Fibroblast of skin of abdomen (primary cell): ENCODE results near the gene INVS. TPM values are rescaled to one million over a fixed set of nuclear protein-coding genes. Genes with fewer than 3 reads are reported as not detected.
A peak's percentile ranks its signal among the peaks of the same experiment; 100 is the strongest.
"Not testable (repeated sequence)": the region's sequence is repeated elsewhere in the genome, so short reads cannot be mapped to it uniquely, and the experiment has no call there.

Source experiments
- DNase-seq: peaks from one replicate; pipeline ENCODE4 v3.0.0-alpha.2; 2013
- polyA plus RNA-seq, 2 experiments: library from polyadenylated mRNA; unstranded; fragments of 120-200 nt; gene quantifications; one replicate each; pipeline ENCODE4 v1.2.1, GENCODE V29; 2013; ENCODE audit not compliant: insufficient read length in 2 of 2

Gene INVS
- polyA plus RNA-seq (2013, experiment 1 of 2; ENCODE audit: insufficient read length): 11.9 TPM
- 11.6 TPM for polyA plus RNA-seq (2013, experiment 2 of 2; ENCODE audit: insufficient read length)

GRCh38 chr9:100098887-100099721, at the start of gene INVS, which contains the start of gene ERP44:
TSS of gene INVS (plus strand) at chr9:100099243. CDS start at chr9:100104522, 5,279 bp downstream.
TSS of gene ERP44 (minus strand) at chr9:100099000. CDS start at chr9:100098840, 160 bp downstream.
- DNase-seq: peak; percentile 99

DNA sequence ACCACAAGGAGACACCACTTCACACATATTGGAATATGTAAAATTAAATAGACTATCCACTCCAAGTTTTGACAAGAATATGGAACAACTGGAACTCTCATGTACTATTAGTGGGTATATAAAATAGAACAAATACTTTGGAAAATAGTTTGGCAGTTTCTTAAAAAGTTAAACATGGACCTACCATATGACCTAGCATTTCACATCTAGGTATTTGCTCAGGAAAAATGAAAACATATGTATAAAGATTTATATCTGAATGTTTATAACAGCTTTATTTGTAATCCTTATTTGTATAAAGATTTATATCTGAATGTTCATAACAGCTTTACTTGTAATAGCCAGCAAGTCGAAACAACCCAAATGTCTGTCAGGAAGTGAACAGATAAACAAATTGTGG, 49.5 kb upstream of the INVS start:
- DNase-seq: no peak

DNA sequence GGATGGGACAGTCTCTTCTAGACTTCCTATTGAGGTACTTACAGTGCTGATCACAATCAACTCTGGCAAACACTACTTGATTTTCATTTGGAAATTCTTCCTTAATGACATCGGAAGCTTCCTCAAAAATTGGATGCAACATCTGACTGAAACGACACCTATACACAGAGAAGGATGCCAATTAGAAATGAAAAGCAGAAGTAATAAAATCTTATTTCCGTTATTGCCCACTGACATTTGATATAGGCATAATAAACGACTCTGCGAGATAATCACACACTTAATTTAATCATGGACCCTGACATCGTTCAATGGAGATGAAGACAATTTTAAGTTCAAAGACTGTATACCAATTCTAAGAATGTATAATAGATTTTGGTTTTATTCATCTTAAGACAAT, 46.7 kb upstream of the INVS start:
- DNase-seq: no peak

DNA sequence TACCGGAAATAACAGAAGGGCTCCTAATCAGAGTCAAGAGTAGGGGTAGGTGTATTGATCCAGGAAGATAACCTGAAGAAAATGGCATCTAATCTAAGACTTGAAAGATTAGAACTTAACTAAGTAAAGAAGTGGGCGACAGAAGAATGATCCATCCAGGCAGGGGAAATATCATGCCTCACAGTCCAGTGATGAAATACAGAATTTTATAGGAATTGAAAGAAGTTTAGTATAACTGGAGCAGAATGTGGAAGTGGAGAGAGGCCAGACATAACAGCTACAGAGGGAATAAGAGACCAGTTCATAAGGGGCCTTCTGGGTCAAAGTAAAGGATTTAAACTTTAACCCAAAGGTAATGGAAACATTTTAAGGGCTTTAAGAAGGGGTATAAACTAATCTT, 42.5 kb upstream of the INVS start:
- no peak for DNase-seq

DNA sequence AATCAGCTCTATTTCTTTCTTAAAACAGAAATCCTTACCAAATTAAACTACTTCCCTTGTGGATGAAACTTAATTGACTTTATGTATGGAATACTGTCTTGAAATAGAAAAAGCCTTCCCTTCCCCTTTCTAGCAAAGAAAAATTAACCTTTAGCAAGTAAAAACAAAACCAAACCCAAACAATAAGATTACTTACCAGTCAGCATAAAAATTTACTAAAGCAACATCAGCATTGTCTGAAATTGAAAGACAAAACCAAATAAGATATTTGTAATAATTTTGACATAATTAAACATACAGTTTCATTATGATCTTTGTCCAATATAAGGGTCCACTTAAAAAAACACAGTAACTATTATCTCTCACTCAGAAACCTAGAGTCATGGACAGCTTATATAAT, 41.4 kb upstream of the INVS start:
- DNase-seq: no peak

GRCh38 chr9:100058699-100059579, 40.1 kb upstream of the INVS start:
- no peak for DNase-seq

DNA sequence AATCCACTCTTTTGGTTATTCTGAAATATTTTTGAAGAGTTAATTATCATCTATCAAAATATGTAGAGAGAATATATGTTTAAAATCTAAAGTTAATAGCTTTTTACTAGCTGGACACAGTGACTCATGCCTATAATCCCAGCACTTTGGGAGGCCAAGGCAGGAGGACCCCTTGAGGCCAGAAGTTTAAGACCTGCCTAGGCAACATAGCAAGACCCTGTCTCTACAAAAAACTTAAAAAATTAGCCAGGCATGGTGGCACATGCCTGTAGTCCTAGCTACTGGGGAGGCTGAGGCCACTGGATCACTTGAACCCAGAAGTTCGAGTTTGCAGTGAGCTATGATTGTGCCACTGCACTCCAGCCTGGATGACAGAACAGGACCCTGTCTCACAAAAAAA, 36.4 kb upstream of the INVS start:
- not testable (repeated sequence) for DNase-seq

DNA sequence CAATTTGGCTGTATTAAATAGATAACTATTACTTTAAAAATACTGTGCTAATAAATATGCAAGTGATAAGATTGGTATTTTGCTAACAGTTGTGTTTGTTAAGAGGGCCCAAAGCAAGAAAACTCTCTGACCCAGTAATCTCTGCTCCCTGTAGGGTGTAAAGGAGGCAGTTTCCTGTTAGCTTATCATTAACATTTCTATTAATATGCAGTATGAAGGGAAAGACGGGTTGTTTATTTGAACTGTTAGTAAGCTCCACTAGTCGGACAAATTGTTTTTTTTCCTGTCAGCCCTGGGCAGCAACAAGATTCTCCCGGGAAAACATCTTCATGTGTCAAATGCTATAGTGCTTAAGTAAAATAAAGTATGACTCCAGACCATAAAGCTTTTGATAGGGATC, 35.9 kb upstream of the INVS start:
- no peak for DNase-seq

GRCh38 chr9:100064872-100065581, 34.0 kb upstream of the INVS start:
- DNase-seq: peak; percentile 84

- no peak for DNase-seq
These were observed 32.5 kb upstream of the INVS start for GRCh38 chr9:100066539-100066938.

GRCh38 chr9:100067990-100068389, 31.1 kb upstream of the INVS start:
- DNase-seq: not testable (repeated sequence)

DNA sequence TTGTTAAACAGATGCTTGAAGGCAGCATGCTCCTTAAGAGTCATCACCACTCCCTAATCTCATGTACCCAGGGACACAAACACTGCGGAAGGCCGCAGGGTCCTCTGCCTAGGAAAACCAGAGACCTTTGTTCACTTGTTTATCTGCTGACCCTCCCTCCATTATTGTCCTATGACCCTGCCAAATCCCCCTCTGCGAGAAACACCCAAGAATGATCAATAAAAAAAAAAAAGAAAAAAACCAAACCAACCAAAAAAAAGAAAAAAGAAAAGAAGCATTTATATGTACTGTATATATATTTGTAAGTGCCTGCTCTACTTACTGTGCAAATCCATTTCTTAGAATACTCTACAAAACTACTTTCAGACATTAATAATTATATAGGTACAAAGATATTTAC, 30.0 kb upstream of the INVS start:
- DNase-seq: not testable (repeated sequence)

DNA sequence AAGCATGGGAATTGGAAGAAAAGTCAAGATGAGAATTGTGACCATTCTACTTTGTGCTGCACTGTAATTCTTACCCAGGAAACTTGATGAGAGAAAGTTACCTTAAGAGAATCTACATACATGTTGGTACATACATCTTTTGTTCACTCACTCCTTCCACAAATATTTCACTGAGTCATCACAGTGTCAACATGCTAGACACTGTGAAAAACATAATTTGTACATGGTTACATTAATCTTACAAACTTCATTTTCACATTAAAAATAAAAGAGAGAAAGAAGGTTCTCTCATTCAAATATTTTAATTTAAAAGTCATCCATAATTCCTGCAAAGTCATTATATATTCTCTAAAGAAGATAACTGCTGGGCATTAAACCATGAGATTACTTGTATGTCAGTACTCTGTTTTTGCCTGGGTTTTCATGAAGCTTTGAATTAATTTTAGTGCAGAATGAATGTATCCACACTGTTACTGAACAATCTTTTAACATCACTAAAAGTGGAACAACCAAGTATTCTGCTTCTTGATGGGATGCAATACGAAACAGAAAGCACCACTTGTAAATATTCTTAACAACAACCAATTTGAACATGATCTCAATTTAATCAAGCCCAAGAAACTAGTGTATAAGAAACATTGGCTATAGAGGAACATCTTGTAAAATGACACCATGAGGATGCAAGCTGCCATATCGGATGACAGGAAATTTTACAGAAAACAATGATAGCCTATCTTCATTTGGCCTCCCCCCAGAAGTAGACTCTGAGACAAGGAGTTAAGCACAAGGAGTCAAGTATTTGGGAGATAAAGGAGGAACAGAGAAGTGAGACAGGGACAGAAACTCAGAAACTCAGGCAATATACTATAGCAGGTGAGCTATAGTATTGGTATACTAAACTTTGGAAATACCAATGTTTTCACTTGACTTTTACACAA, 28.7 kb upstream of the INVS start:
- no peak for DNase-seq

- DNase-seq: no peak
These were observed 27.8 kb upstream of the INVS start for GRCh38 chr9:100071271-100071670.

- no peak for DNase-seq
These were observed 26.2 kb upstream of the INVS start for GRCh38 chr9:100072805-100073204.

DNA sequence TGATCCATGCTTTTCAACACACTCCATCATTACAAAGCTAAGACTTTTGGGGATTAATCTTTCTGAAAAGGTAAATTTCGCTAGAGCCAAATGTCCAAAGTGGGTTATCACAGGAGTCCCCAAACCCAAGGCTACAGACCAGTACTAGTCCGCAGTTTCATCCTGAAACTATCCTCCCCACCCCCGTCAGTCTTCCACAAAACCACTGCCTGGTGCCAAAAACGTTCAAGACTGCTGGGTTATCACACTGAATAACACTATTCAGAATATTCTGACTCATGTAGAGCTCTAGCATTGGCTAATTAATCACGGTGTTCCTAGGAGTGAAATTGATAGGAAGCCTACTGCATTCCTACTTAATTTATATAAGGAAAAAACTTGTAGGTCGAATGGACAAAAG, 24.9 kb upstream of the INVS start:
- no peak for DNase-seq

DNA sequence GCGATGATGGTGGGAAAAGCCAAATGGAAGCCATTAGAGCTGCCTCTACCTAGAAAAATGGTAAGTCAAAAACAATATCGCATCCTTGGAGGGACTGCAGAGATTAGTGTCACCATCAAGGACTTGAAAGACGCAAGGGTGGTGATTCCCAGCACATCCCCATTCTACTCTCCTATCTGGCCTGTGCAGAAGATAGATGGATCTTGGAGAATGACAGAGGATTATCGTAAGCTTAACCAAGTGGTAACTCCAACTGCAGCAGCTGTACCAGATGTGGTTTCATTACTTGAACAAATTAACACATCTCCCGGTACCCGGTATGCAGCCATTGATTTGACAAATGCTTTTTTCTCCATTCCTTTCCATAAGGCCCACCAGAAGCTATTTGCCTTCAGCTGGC, 24.1 kb upstream of the INVS start:
- DNase-seq: no peak

GRCh38 chr9:100076256-100076655, 22.8 kb upstream of the INVS start:
- DNase-seq: not testable (repeated sequence)

DNA sequence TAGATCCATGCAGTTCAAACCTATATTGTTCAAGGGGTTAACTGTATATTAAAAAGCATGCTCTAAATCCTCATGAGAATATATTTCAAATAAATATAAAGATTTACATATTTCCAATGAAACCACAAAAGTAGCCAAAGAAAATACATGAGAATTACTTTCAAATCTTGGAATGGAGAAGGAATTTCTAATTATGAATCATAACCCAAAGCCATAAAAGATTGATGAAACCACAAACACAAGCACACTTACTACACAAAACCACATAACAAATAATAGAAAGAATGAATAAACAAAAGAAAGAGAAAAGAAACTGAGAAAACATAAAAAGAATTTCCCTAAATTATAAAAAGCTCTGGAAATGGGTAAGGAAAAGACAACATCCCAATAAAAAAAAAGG, 16.3 kb upstream of the INVS start:
- peak; percentile 51 for DNase-seq

DNA sequence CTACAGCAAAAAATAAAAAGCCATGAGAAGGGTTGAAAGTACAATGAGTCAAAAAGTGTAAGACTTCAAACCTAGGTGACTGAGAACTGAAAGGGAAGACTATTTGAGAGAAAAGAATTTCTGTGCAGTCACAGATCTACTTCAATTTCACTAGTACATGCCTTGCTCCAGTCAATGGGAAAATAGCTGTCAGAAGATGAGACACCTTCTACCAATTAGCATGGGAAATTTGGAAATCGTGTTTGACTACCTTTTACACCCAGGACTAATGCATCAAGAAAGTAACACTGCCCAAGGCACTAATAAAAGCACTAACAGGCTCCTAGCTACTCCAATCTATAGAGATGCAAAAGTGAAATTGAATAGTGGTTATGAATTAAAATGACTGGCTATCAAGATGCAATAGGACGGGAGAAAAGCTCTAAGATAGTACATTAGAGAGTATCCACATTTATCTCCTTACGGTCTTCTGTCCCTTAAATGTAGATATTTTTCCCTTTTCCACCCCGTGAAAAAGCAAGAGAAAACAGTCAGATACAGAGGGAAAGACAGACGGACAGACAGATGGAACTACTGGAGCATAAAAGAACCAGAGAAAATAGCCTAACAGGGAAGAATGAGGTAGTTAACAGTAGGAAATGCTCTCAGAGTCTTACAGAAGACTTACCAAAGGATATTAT, 15.5 kb upstream of the INVS start:
- no peak for DNase-seq

DNA sequence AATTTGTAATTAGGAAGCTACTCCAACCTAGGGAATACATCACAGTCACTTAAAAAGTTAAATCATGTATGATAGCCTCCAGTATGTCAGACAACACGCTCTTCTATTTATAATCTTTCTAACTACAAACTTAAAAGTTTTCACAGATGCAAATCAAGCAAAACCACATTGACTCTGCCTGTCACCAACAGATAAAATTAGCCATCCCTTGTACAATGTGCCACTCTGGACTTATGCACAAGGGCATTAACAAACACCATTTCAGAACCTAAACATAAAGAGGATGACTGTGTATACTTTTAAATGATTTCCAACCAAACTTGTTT, 15.0 kb upstream of the INVS start:
- DNase-seq: no peak
